ENCODE measurements around the gene MT1A. TPM values are rescaled to one million over a fixed set of nuclear protein-coding genes. Genes with fewer than 3 reads are reported as not detected.
"Not testable (repeated sequence)": the region's sequence is repeated elsewhere in the genome, so short reads cannot be mapped to it uniquely, and the experiment has no call there.

Gene MT1A
- total RNA-seq, 1 donor from 2014 or later = not detected

DNA sequence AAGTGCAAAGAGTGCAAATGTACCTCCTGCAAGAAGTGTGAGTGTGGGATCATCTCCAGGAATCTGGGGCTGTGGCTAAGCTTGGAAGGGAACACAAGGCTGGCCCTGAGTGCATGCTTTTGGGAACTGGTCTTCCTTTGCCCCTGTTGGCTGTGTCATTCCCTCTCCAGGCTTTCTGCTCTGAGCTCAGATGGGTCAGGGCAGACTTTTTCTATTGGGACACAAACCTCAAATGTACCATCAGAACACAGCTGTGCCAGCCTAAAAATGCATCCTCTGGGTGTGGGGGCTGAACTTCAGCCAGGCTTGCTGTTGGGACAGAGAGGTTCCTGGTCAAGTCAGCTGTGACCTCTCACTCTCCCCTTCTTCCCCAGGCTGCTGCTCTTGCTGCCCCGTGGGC lies 14.1 kb downstream of the MT1A start:
- peak; percentile 13 for DNase-seq (ENCODE audit: low read depth)

GRCh38 chr16:56653218-56653617 lies 14.8 kb downstream of the MT1A start:
- no peak for DNase-seq (ENCODE audit: low read depth)

DNA sequence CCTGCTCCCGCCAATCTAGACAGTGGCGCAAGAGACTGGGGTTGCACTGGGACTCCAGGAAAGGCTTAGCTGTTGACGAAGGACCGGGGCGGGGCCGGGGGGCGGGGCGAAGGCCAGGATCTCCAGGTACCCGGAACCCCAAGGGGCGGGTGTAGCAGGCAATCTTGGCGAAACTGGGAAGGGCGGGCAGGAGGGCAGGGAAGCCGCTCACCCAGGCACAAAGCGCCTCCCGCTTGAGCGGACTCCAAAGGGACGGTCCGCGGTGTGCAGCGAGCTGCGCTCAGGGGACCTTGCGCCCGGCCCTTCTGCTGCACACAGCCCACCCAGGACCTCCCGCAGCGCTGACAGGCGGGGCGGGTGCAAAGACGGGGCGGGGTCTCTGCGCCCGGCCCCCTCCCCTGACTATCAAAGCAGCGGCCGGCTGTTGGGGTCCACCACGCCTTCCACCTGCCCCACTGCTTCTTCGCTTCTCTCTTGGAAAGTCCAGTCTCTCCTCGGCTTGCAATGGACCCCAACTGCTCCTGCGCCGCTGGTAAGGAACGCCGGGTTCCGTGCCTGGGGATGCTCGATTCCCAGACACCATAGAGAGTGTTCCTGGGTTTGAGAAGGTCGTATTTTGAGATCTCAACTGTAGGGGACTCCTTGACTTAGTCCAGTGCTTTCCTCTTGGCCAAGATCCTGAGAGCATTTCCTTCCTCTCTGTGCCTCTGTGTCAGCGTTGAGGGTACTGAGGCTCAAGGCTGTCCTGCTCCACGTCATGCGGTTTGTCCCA lies 19.3 kb downstream of the MT1A start, which contains the start of gene MT1F:
TSS of gene MT1F (plus strand) at position 405 of the 772 bp plus-strand sequence. CDS start at position 505, 100 bp downstream.
- no peak for DNase-seq (ENCODE audit: low read depth)

DNA sequence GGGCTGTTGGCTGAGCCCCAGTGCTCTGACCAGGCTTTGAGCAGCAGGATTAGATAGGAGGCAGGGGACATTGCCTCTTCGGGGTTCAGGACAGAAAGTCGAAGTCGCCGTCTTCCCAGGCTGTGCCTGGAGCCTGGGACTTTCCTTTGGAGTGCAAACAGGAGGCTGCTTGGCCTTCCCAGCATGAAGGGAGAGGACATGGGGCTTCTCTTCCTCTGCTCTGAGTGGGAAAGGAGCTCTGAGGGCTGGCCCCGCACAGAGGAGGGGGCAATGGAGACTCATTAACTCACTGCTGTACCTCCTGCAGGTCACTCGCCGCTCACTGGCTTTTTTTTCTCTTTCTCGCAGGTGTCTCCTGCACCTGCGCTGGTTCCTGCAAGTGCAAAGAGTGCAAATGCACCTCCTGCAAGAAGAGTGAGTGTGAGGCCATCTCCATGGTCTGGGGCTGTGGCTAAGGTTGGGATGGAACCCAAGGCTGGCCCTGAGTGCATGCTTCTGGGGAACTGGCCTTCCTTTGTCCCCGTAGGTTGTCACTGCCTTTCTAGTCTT lies 19.9 kb downstream of the MT1A start:
- no peak for DNase-seq (ENCODE audit: low read depth)

GRCh38 chr16:56662357-56663354 lies 24.2 kb downstream of the MT1A start:
- no peak for DNase-seq (ENCODE audit: low read depth)

- DNase-seq (ENCODE audit: low read depth) = no peak
Measured at GRCh38 chr16:56664506-56664905, 26.0 kb downstream of the MT1A start.

DNA sequence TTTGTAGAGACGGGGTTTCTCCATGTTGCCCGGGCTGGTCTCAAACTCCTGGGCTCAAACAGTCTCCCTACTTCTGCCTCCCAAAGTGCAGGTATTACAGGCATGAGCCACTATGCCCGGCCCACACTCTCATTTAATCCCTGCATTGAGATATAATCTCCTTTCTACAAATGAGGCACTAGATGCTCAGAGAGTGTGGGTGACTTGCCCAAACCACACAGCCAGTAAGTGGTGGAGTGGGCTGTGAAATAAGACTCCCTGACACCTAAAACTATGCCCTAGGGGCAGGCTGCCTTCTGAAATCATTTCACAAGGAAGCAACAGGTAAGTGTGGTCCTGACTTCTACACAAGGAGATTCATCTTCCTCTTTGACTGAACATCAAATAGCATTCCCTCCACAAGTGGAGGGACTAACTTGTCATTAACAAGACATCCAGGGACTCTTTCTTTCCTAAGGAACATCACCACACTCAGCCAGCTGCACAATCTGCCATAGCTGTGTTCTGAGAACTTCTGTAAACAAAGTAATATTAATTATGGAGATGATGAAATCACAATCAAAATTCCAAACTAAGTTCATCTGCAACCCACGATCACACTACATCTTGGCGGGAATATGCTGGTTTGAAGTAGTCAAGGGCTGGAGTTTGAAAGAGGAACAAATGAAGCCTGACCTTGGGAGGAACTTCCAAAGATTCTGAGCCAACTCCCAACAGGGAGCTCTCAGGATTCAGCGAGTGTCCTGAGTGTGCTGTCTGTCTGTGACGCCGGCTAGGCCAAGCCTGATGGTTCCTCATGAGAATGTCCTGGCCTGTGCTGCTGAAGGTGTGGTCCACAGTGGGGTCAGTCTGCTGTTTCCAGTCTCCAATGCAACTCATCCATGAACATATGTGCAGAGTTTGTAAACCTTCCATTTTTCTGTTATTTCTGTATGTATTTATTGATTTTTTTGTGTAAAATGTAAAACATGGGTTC lies 27.1 kb downstream of the MT1A start:
- not testable (repeated sequence) for DNase-seq (ENCODE audit: low read depth)

- DNase-seq (ENCODE audit: low read depth) = no peak
Measured at GRCh38 chr16:56667581-56668571, 29.4 kb downstream of the MT1A start, which contains the start of gene MT1G. MT1G (minus strand) TSS chr16:56668065; CDS start chr16:56667993, 72 bp downstream.

DNA sequence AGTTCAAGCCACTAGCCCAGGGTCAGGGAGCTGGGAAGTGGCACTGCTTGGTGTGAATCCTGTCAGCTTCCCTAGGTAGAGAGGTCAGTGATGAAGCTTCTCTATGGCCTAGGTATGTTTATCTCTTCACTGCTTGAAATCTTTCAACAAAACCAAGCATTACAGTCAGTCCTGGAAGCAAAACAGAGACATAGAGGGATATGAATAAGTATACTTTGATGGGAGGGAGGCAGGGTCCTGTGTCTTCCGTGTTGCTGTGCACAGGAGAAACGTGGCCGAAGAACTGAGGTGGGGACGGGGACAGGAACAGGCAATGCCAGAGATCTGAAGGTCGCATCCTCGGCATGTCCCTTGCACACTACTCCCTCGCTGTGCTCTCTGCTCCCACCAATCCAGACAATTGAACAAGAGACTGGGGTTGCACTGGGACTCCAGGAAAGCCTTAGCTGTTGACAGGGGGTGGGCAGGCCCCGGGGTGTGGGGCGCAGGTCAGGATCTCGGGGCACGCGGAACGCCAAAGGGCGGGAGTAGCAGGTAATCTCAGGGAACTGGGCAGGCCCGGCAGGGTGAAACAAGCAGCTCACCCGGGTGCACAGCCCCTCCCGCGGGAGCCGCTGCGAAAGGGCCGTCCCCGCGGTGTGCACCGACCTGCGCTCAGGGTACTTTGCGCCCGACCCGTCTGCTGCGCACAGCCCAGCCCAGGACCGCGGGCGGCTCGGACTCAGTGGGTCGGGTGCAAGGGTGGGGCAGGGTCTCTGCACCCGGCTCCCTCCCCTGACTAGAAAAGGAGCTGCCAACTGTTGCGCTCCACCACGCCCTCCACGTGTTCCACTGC lies 30.8 kb downstream of the MT1A start, which contains the start of gene MT1H:
TSS of gene MT1H (plus strand) at position 810 of the 835 bp plus-strand sequence. CDS start 71 bp downstream, outside the sequence.
- no peak for DNase-seq (ENCODE audit: low read depth)

DNA sequence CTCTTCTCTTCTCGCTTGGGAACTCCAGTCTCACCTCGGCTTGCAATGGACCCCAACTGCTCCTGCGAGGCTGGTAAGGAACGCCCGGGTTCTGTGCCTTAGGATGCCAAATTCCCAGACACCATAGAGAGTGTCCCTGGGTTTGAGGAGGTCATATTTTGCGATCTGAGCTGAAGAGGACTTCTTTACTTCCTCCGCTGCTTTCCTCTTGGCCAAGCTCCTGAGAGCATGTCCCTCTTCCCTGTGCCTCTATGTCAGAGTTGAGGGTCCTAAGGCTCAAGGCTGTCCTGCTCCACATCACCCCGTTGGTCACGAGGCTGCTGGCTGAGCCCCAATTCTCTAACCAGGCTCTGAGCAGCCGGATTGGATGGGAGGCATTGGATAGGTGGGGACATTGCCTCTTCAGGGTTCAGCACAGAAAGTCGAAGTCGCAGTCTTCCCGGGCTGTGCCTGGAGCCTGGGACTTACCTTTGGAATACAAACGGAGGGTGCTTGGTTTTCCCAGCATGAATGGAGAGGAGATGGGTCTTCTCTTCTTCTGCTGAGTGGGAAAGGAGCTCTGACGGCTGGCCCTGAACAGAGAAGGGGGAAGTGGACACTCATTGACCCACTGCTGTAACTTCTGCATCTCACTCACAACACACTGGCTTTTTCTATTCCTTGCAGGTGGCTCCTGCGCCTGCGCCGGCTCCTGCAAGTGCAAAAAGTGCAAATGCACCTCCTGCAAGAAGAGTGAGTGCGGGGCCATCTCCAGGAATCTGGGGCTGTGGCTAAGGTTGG lies 31.6 kb downstream of the MT1A start:
- no peak for DNase-seq (ENCODE audit: low read depth)

DNA sequence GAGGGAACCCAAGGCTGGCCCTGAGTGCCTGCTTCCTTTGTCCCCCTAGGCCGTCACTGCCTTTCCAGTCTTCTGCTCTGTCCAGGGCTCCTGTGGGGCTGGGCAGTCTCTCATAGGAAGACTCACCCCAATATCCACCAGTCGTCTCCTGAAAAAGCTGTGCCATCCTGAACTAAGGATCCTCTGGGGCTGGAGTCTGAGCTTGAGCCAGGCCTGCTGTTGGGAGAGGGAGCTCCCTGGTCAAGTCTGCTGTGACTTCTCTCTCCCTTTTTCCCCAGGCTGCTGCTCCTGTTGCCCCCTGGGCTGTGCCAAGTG lies 32.1 kb downstream of the MT1A start:
- no peak for DNase-seq (ENCODE audit: low read depth)

DNA sequence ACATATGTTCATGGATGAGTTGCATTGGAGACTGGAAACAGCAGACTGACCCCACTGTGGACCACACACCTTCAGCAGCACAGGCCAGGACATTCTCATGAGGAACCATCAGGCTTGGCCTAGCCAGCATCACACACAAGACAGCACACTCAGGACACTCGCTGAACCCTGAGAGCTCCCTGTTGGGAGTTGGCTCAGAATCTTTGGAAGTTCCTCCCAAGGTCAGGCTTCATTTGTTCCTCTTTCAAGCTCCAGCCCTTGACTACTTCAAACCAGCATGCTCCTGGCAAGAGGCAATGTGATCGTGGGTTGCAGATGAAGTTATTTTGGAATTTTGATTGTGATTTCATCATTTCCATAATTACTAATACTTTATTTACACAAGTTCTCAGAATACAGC lies 33.2 kb downstream of the MT1A start:
- DNase-seq (ENCODE audit: low read depth) = not testable (repeated sequence)

DNA sequence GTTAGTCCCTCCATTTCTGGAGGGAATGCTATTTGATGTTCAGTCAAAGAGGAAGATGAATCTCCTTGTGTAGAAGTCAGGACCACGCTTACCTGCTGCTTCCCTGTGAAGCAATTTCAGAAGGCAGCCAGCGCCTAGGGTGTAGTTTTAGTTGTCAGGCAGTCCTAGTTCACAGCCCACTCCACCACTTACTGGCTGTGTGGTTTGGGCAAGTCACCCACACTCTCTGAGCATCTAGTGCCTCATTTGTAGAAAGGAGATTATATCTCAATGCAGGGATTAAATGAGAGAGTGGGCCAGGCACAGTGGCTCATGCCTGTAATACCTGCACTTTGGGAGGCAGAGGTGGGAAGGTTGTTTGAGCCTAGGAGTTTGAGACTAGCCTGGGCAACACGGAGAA lies 33.7 kb downstream of the MT1A start:
- DNase-seq (ENCODE audit: low read depth) = not testable (repeated sequence)

- DNase-seq (ENCODE audit: low read depth) = no peak
Measured at GRCh38 chr16:56672761-56673536, 34.5 kb downstream of the MT1A start.

DNA sequence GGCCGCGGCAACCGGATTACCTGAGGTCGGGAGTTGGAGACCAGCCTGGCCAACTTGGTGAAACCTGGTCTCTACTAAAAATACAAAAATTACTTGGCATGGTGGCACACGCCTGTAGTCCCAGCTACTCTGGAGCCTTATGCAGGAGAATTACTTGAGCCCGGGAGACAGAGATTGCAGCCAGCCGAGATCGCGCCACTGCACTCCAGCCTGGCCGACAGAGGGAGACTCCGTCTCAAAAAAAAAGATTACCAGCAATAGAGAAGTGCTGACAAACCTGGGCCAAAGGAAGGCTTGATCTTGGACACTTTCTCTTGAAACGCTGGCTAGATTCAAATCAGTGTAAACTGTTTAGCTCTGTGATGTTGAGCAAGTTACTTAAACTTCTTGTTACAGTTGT lies 35.5 kb downstream of the MT1A start:
- DNase-seq (ENCODE audit: low read depth) = peak; percentile 32

DNA sequence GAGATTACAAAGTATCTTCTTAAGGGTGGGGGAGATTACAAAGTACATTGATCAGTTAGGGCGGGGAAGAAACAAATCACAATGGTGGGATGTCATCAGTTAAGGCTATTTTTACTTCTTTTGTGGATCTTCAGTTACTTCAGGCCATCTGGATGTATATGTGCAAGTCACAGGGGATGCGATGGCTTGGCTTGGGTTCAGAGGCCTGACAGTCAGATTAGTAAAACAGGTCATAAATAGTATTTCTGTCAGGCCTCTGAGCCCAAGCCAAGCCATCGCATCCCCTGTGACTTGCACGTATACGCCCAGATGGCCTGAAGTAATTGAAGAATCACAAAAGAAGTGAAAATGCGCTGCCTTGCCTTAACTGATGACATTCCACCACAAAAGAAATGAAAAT lies 36.1 kb downstream of the MT1A start:
- DNase-seq (ENCODE audit: low read depth) = not testable (repeated sequence)

Measured in myocyte (in vitro differentiated cells).